NCI-H446 (cell line): ENCODE measurements around the gene PXDN.
A peak's percentile ranks its signal among the peaks of the same experiment; 100 is the strongest.
"Not testable (repeated sequence)": the region's sequence is repeated elsewhere in the genome, so short reads cannot be mapped to it uniquely, and the experiment has no call there.

Source experiments
- DNase-seq, 2 experiments: peaks; one replicate each; lab custom pipeline; 2025; lab: John Stamatoyannopoulos, UW

Gene PXDN, protein sequence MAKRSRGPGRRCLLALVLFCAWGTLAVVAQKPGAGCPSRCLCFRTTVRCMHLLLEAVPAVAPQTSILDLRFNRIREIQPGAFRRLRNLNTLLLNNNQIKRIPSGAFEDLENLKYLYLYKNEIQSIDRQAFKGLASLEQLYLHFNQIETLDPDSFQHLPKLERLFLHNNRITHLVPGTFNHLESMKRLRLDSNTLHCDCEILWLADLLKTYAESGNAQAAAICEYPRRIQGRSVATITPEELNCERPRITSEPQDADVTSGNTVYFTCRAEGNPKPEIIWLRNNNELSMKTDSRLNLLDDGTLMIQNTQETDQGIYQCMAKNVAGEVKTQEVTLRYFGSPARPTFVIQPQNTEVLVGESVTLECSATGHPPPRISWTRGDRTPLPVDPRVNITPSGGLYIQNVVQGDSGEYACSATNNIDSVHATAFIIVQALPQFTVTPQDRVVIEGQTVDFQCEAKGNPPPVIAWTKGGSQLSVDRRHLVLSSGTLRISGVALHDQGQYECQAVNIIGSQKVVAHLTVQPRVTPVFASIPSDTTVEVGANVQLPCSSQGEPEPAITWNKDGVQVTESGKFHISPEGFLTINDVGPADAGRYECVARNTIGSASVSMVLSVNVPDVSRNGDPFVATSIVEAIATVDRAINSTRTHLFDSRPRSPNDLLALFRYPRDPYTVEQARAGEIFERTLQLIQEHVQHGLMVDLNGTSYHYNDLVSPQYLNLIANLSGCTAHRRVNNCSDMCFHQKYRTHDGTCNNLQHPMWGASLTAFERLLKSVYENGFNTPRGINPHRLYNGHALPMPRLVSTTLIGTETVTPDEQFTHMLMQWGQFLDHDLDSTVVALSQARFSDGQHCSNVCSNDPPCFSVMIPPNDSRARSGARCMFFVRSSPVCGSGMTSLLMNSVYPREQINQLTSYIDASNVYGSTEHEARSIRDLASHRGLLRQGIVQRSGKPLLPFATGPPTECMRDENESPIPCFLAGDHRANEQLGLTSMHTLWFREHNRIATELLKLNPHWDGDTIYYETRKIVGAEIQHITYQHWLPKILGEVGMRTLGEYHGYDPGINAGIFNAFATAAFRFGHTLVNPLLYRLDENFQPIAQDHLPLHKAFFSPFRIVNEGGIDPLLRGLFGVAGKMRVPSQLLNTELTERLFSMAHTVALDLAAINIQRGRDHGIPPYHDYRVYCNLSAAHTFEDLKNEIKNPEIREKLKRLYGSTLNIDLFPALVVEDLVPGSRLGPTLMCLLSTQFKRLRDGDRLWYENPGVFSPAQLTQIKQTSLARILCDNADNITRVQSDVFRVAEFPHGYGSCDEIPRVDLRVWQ (N-terminal part only)

GRCh38 chr2:1744446-1745170 lies at the start of gene PXDN:
TSS of gene PXDN (minus strand) at chr2:1744515. CDS start at chr2:1744455, 60 bp downstream.
- peak; percentile 30 to 69 for DNase-seq

DNA sequence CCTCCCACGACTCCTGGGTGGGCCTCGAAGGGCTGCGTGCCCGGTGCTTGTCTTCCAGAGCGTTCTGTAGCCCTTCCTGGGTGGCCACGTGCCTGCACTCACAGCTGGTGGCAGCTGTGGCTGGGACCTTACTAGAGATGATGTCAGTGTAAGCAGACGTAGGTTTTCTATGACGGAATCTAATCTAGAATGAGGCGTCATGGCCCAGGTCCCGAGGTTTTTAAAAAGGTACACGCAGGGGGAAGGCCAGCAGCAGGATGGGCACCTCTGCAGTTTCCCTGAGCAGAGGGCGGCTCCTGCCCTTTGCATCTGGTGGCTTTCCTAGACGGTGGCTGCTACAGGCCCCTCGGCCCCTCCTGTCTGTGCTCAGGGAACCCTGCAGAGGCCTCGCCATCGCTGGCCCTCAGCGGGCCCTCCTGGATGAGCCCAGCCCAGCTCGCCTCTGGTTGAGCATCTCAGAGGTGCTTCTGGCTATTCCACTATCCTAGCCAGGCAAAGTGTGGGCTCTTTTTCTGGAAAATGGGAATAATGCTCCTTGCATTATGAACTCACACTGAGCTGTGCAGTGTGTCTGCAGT lies 49.6 kb upstream of the PXDN start:
- DNase-seq, result no peak

- no peak for DNase-seq
These were observed 48.9 kb upstream of the PXDN start for GRCh38 chr2:1793001-1793867.

DNA sequence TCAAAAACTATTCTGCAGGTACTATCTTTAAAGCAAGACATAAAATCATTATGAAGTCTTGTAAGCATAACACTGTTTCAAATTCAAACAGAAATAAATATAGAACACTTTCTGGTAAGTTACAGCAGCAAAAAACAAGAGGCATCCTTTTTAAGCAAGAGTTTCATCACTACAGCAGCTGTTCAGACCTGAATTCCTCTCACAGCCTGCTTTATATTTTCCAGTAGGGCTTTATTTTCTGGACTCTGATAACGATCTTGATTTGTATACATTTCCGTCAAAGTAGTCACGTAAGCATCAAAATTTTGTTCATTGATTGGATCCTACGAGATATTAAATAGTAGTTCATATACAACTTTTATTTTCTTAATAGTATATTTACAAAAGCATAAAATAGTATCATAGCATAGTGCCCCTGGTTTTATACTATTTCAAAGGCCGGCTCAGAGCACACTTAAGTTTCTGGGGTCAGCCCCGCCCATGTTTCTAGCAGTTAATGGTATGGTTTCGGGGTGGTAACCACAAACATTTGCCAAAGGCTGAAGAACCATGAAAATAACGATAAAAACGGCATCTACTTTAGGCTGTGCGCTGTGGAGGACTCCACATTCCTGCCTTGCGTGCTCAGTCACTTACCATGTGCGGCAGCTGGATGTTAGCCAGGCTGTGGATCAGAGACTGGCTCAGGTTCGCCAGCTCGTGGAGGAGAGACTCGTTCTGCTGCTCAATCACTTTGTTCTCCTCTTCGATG lies 47.5 kb upstream of the PXDN start:
- peak in 1 of 2 experiments; percentile 30 for DNase-seq

DNA sequence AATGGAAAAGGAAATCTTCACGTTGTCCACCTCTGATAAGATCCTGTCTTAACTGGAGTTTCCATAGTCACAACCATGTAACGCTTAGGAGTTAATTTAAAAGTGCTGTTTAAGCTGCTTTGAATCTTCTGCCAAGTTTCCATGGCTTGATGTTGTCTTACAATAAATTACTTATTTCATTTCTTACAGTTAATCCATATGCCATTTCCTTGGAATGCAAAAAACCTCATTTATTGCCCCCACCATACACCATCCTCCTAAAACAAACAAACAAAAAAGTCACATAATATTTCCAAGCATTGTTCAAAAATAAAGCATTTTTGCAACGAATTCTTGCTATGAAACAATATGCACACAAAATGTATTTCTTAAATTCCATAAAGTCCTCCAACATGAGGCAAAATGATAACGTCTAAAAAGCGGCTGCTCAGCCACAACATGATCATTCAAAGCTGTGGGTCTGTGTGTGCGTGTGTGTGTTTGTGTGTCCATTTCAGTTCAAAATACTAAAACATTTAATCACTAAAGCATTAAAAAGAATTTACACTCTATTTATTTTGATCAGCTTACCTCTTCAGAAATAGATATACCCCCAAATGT lies 46.8 kb upstream of the PXDN start:
- no peak for DNase-seq

DNA sequence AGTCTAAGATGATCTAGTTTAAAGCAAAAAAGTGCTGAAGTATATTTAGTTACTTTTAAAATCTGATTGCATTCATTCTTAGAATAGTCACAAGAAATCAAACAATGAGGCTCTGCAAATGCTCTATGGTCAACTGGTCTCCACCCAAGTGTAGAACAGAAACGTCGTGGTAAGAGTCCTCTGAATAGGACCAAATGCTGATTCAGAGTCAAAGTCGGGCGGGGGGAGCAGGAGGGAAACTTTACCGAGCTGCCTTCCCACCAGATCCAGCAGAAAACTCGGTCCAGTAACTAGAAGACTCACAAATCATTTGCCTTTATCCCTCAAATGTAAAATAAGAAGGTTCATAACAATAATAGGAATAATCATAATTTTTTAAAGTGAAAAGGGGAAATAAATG lies 46.2 kb upstream of the PXDN start:
- DNase-seq, result no peak

DNA sequence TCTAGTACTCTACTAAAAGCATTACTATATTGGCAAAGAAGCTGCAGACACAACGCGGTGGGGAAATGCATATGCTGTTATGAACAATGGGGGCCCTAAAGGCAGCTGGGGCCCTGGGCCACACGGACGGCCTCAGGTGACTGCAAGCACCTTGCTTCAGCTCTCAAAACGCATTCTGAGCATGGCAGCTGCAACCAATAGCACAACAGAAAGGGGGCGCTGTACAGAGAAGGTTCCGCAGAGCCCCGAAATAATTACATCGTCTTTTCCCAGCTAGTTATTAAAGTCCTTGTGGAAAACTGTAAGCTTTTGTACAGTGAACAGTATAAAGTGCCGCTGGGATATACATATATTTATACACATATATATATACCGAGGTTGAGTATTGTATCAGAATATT lies 45.3 kb upstream of the PXDN start:
- no peak for DNase-seq

DNA sequence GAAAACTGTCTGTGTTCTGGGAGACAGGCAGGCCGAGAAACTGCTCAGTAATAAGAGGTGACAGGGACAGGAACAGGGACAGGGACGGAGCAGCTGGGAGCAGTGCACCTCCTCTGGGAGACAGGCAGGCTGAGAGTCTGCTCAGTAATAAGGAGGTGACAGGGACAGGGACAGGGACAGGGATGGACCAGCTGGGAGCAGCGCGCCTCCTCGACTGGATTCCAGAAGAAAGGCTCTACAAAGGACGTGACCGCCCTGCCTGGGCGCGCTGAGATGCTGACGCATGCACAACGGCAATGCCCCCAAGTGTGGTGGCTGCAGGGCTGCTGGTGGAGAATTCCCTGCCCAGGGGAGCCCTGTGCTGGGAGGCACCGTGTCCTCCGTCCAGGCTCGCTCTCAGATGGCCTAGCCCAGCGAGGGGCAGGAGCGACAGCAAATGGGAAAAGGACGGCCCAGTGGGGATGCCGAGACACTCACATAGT lies 44.2 kb upstream of the PXDN start:
- DNase-seq, result no peak

DNA sequence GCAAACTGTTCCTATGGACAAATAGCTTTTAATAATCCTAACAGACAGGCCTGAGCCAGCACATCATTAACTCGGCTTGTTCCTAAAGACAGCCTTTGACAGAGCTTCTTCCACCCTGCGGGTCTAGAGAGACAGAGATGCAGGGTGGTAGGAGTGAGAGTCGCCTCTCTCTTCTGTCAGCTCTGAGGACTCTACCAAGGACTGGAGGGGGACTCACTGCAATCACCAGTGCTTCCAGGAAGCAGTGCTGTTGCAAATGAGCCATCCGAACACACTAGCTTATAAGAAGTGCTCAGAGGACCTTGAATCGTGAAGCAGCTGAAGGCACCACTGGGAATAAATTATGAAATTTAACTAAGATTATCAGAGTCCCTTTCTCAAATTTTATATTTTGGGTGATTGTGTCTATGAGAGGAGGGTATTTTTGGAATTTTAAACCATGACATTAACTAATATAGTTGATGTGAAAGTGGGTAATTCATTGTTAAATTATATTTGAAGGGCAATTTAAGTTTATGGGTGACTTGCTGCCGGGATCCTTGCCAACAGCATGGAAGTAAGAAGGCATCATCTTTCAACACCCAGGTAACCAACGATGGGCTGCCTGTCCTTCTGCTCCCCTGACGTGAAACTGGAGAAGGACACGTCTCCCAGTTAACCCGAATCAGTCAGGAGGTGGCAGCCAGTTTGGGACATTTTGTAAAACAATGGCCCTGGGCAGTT lies 43.6 kb upstream of the PXDN start:
- DNase-seq, result peak in 1 of 2 experiments; percentile 35

DNA sequence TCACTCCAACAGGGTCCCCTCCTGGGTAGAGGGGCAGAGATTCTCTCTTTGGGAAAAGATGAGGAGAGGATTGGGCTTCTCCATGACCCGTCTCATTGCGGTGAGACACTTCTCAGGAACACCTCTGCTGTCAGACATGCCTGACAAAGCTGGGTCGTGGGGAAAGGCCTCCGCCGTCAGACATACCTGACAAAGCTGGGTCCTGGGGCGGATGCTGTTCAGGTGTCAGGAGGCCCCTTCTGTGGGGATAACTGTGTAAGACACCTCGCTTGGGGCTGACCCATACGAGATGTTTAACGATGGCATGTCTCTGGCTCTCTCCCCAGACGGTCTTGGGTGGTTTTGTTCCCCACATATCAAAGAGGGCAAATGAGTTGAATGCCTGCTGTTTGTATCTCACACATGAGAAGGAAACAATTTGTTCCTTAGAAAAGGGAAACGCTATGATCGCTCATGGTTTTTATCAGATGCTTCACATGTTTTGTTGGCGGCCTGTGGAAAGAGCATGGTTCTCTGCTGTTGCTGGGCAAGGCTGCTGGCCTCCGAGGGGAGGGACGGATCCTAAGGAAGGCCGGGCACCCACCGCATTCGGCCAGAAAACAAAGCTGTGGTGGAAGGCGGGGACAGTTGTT lies 40.8 kb upstream of the PXDN start:
- DNase-seq, result no peak

DNA sequence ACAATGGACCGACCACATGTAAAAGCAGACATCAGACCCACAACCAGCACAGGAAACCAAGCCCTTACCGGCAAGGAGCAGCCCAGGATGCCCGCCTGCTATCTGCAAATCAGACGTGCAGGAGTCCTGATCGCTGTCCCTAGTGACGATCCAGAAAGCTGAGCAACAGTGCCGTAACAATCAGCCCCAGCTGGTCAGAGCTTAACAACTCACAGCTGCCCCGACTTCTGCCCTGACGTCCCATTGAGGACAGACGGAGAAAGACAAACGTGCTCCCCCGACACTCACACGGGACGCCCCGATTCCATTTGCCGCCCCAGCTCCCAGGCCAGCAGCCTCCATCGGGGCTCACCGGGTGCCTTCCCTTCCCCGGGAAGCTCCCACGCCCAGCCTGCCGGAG lies 39.8 kb upstream of the PXDN start:
- no peak for DNase-seq

GRCh38 chr2:1782514-1782913 lies 38.2 kb upstream of the PXDN start:
- DNase-seq, result no peak

DNA sequence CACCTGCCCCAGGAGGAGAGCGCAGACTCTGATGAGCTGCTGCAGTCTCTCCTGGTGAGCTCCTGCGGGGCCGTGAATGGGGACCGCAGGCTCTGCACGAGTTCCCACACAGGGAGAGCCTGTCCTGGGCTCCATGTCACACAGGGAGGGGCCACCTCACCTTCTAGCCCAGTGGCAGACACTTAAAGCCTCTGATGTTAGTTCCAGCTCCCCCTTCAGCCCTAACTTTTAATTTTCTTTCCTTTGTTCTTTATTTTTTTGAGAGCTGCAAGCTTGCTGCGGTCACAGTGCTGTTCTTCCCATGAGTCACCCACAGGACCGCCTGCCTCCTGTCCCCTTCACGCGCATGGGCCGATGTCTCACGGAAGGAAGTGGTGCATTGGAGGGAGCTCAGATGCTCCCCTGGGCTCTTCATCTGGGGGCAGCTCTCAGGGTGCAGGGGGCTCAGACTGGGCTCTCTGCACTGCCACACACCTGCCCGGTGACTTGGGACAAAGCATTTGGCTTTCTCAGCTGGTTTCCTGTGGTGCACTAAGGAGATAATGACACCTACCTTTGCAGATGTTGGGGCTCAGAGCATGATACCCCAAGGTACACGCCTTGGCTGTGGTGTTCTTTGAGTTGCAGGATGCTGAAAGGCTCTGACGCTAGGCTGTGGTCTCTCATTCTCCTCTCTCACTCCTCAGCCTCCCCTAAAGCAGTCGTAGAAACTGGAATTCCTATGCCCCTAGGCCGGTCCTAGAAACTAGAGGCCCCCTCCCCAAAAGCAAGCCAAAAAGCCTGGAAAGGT lies 37.2 kb upstream of the PXDN start:
- no peak for DNase-seq

- no peak for DNase-seq
These were observed 36.4 kb upstream of the PXDN start for GRCh38 chr2:1780693-1781092.

GRCh38 chr2:1780054-1780453 lies 35.7 kb upstream of the PXDN start:
- DNase-seq, result not testable (repeated sequence)

GRCh38 chr2:1778566-1778965 lies 34.3 kb upstream of the PXDN start:
- no peak for DNase-seq

- no peak for DNase-seq
These were observed 33.5 kb upstream of the PXDN start for GRCh38 chr2:1777781-1778180.
